ENCODE data around the gene MTMR2. TPM values are rescaled to one million over a fixed set of nuclear protein-coding genes. Genes with fewer than 3 reads are reported as not detected.

Gene MTMR2
- polyA plus RNA-seq, 1 of the 3 experiments (the other 2 are of a cell fraction), result 8.6 TPM

- H3K27me3 ChIP-seq (ENCODE audit: insufficient read depth), result no peaks in the 10 kb centered on the region
- H4K20me1 ChIP-seq (ENCODE audit: insufficient read depth), result no peaks in the 10 kb centered on the region
- peaks cover 0 to 15% of the 10 kb centered on the region in 2 experiments; a peak in 2 of 4 replicates for H3K4me1 ChIP-seq (ENCODE audit: control insufficient read depth in 1 of 2, insufficient read depth in 2 of 2, low read depth in 1 of 2, low read length in 1 of 2)
- H3K36me3 ChIP-seq (replicated peaks in 1 of 2; ENCODE audit: control insufficient read depth in 1 of 2, insufficient read depth in 2 of 2, low read length in 1 of 2), result peaks cover 41 to 55% of the 10 kb centered on the region in 2 experiments
- H2AFZ ChIP-seq (ENCODE audit: low read depth), result no peak overlapping the region
- no peak overlapping the region for H3K4me3 ChIP-seq (ENCODE audit: low read depth in 2 of 2, low read length in 1 of 2)
- TF ChIP-seq RFX5 (IDR thresholded peaks at IDR 0.05; ENCODE audit: low read length) (no peak), EZH2phosphoT487 (IDR thresholded peaks at IDR 0.05; ENCODE audit: borderline replicate concordance, low read depth) (no peak), GATA2 (CRISPR knock-in tag; IDR thresholded peaks at IDR 0.05) (no peak), GABPA (IDR thresholded peaks at IDR 0.05; ENCODE audit: low read depth) (no peak), RXRA (IDR thresholded peaks at IDR 0.05; ENCODE audit: borderline replicate concordance, low read depth) (no peak), FOXM1 (IDR thresholded peaks at IDR 0.05; ENCODE audit: low read depth) (no peak), PBX3 (IDR thresholded peaks at IDR 0.05) (no peak), CHD2 (IDR thresholded peaks at IDR 0.05; ENCODE audit: low read length, partially characterized antibody) (no peak), USF2 (IDR thresholded peaks at IDR 0.05; ENCODE audit: borderline replicate concordance, low read depth, low read length) (no peak), TAF1 (IDR thresholded peaks at IDR 0.05; ENCODE audit: borderline replicate concordance, low read depth, low read length) (no peak), JUND (IDR thresholded peaks at IDR 0.05) (no peak), ZBTB33 (IDR thresholded peaks at IDR 0.05; ENCODE audit: borderline replicate concordance, low read depth) (no peak), FOSL2 (IDR thresholded peaks at IDR 0.05; ENCODE audit: borderline replicate concordance, low read depth) (no peak), EP300 (IDR thresholded peaks at IDR 0.05; ENCODE audit: borderline replicate concordance in 1 of 2, low read depth in 1 of 2, low read length in 1 of 2) (no peak)
- H3K27ac ChIP-seq (ENCODE audit: low read depth in 2 of 2, low read length in 1 of 2), result no peak overlapping the region
- no peak for DNase-seq
- H3K79me2 ChIP-seq (ENCODE audit: insufficient read depth), result peaks cover 24% of the 10 kb centered on the region
- no peak overlapping the region for H3K9ac ChIP-seq
- peaks cover 21% of the 10 kb centered on the region for H3F3A ChIP-seq (replicated peaks; ENCODE audit: insufficient read depth)
- no peaks in the 10 kb centered on the region; the same call in 1 of the 2 replicates for H3K9me3 ChIP-seq
- 92% methylated on average over 1 of the region's 1 CpG for WGBS (ENCODE audit: low lambda C conversion rate)
- no peak overlapping the region for H3K4me2 ChIP-seq
- POLR2A ChIA-PET, result no interaction called here
- peaks cover 6% of the 10 kb centered on the region; the same call in 1 of the 2 replicates for H3K9me2 ChIP-seq
- CTCF ChIA-PET, result interaction anchor here (1.0 kb wide), 1 partner anchor 14 kb away, joined by 3 read pairs; no protein-coding TSS in a partner anchor
These were observed 40.5 kb downstream of the MTMR2 start for GRCh38 chr11:95883381-95883780.
